Activated CD4-positive, alpha-beta T cell treated with anti-CD3 and anti-CD28 coated beads, Interleukin-2, amount 10 ng/mL, durations not matched to agents 7 days and 5 days (primary cell): Measurements from ENCODE around the gene GTPBP1. TPM values are rescaled to one million over a fixed set of nuclear protein-coding genes. Genes with fewer than 3 reads are reported as not detected.

Source experiments
- CTCF ChIA-PET: fragments of 350-600 bp; sonication (Branson Sonifier 250); formaldehyde crosslinking; loops from one replicate; lab custom pipeline; 2021; ENCODE audit warnings: antibody characterized with exemption; lab: Charles Lee
- POLR2A ChIA-PET: fragments of 350-600 bp; sonication (Branson Sonifier 250); formaldehyde crosslinking; loops from one replicate; lab custom pipeline; 2021; ENCODE audit warnings: antibody characterized with exemption; lab: Charles Lee
- DNase-seq: peaks from one replicate; pipeline ENCODE4 v3.0.0-alpha.2; 2020
- H3K27ac Mint-ChIP-seq: one replicate; pipeline ENCODE4 v1.8.0; 2021; ENCODE audit warnings: mild to moderate bottlenecking, moderate library complexity, mixed read lengths
- H3K27me3 Mint-ChIP-seq: one replicate; pipeline ENCODE4 v1.8.0; 2021; ENCODE audit warnings: mixed read lengths
- H3K36me3 Mint-ChIP-seq: one replicate; pipeline ENCODE4 v1.8.0; 2021; ENCODE audit warnings: low read depth, mixed read lengths
- H3K4me1 Mint-ChIP-seq: one replicate; pipeline ENCODE4 v1.8.0; 2021; ENCODE audit warnings: mixed read lengths
- H3K4me3 Mint-ChIP-seq: one replicate; pipeline ENCODE4 v1.8.0; 2021; ENCODE audit warnings: mild to moderate bottlenecking, moderate library complexity, mixed read lengths
- H3K9me3 Mint-ChIP-seq: one replicate; pipeline ENCODE4 v1.8.0; 2021; ENCODE audit warnings: mixed read lengths
- total RNA-seq, 2 experiments: library from RNA; stranded (reverse); gene quantifications; one replicate each; pipeline ENCODE4 v1.2.3, GENCODE V29; 2021

Gene GTPBP1
- total RNA-seq, 2 experiments from 2014 or later, result 68.5 to 77.1 TPM

- no peaks in the 10 kb centered on the region for H3K9me3 Mint-ChIP-seq
- ChIA-PET POLR2A (no interaction called here), CTCF (interaction anchor here (0.7 to 2.7 kb wide), 6 partner anchors 8 to 119 kb away, joined by 3 to 14 read pairs (median 4); no protein-coding TSS in a partner anchor)
- no peak for DNase-seq
- H3K4me3 Mint-ChIP-seq, result peak overlapping the region; percentile 98
- H3K27ac Mint-ChIP-seq, result peak overlapping the region; percentile 100
- H3K4me1 Mint-ChIP-seq, result peaks cover 56% of the 10 kb centered on the region
- no peaks in the 10 kb centered on the region for H3K27me3 Mint-ChIP-seq
- peaks cover 90% of the 10 kb centered on the region for H3K36me3 Mint-ChIP-seq
Measured at GRCh38 chr22:38750638-38751037, 44.9 kb downstream of the GTPBP1 start.

GRCh38 chr22:38751066-38751421, 45.3 kb downstream of the GTPBP1 start:
- H3K27me3 Mint-ChIP-seq, result no peaks in the 10 kb centered on the region
- POLR2A ChIA-PET, result no interaction called here
- H3K4me1 Mint-ChIP-seq, result peaks cover 52% of the 10 kb centered on the region

GRCh38 chr22:38751422-38752346, 45.9 kb downstream of the GTPBP1 start:
- Mint-ChIP-seq H3K36me3 (peaks cover 82% of the 10 kb centered on the region), H3K4me1 (peaks cover 51% of the 10 kb centered on the region), H3K27me3 (no peaks in the 10 kb centered on the region), H3K9me3 (no peaks in the 10 kb centered on the region), H3K27ac (peak overlapping the region; percentile 100), H3K4me3 (peak overlapping the region; percentile 98)
- peak; percentile 90 for DNase-seq
- ChIA-PET CTCF (interaction anchor here (0.7 to 2.7 kb wide), 11 partner anchors 9 to 1213 kb away, joined by 3 to 14 read pairs (median 4); partner anchors contain the start of gene TOMM22), POLR2A (interaction anchor here (0.6 to 0.9 kb wide), 3 partner anchors 16 to 767 kb away, joined by 3 to 4 read pairs (median 3); no protein-coding TSS in a partner anchor)

More at GRCh38 chr22:38751066-38751421, 45.3 kb downstream of the GTPBP1 start:
- Mint-ChIP-seq H3K4me3 (peak overlapping the region; percentile 98), H3K36me3 (peaks cover 86% of the 10 kb centered on the region), H3K27ac (peak overlapping the region; percentile 100), H3K9me3 (no peaks in the 10 kb centered on the region)
- CTCF ChIA-PET, result interaction anchor here (0.7 to 2.7 kb wide), 6 partner anchors 8 to 26 kb away, joined by 3 to 14 read pairs (median 7); no protein-coding TSS in a partner anchor
- DNase-seq, result no peak

- Mint-ChIP-seq H3K4me3 (peak overlapping the region; percentile 98), H3K27me3 (no peaks in the 10 kb centered on the region), H3K36me3 (peaks cover 71% of the 10 kb centered on the region), H3K27ac (peak overlapping the region; percentile 100), H3K9me3 (no peaks in the 10 kb centered on the region), H3K4me1 (peaks cover 54% of the 10 kb centered on the region)
- ChIA-PET CTCF (interaction anchor here (1.1 kb wide), 2 partner anchors 15 to 72 kb away, joined by 4 to 5 read pairs; partner anchors contain the start of gene TOMM22), POLR2A (interaction anchor here (0.5 to 1.0 kb wide), 2 partner anchors 20 to 60 kb away, joined by 3 read pairs; no protein-coding TSS in a partner anchor)
- DNase-seq, result peak; percentile 51
Measured at GRCh38 chr22:38753948-38754750, 48.4 kb downstream of the GTPBP1 start.

- H3K27me3 Mint-ChIP-seq, result no peaks in the 10 kb centered on the region
- DNase-seq, result peak; percentile 63
- ChIA-PET POLR2A (interaction anchor here (0.5 to 1.0 kb wide), 2 partner anchors 20 to 60 kb away, joined by 3 read pairs; no protein-coding TSS in a partner anchor), CTCF (interaction anchor here (1.1 kb wide), 2 partner anchors 14 to 73 kb away, joined by 4 to 5 read pairs; partner anchors contain the start of gene TOMM22)
- H3K9me3 Mint-ChIP-seq, result no peaks in the 10 kb centered on the region
- peaks cover 51% of the 10 kb centered on the region for H3K4me1 Mint-ChIP-seq
- peaks cover 65% of the 10 kb centered on the region for H3K36me3 Mint-ChIP-seq
- peak overlapping the region; percentile 98 for H3K4me3 Mint-ChIP-seq
- H3K27ac Mint-ChIP-seq, result peak overlapping the region; percentile 100
Measured at GRCh38 chr22:38754751-38755154, 49.0 kb downstream of the GTPBP1 start.

- ChIA-PET POLR2A (interaction anchor here (1.0 kb wide), 1 partner anchor 21 kb away, joined by 3 read pairs; no protein-coding TSS in a partner anchor), CTCF (interaction anchor here (1.1 to 2.1 kb wide), 2 partner anchors 11 to 14 kb away, joined by 4 to 7 read pairs; no protein-coding TSS in a partner anchor)
- Mint-ChIP-seq H3K27ac (peak overlapping the region; percentile 100), H3K4me3 (peak overlapping the region; percentile 98), H3K27me3 (no peaks in the 10 kb centered on the region), H3K9me3 (no peaks in the 10 kb centered on the region), H3K36me3 (peaks cover 59% of the 10 kb centered on the region), H3K4me1 (peaks cover 45% of the 10 kb centered on the region)
- peak; percentile 49 for DNase-seq
Measured at GRCh38 chr22:38755155-38755910, 49.6 kb downstream of the GTPBP1 start.

GRCh38 chr22:38755911-38756532, 50.3 kb downstream of the GTPBP1 start, which contains the start of gene SUN2:
TSS of gene SUN2 (minus strand) at chr22:38755998. CDS start at chr22:38752628, 3,370 bp downstream.
- Mint-ChIP-seq H3K9me3 (no peaks in the 10 kb centered on the region), H3K36me3 (peaks cover 54% of the 10 kb centered on the region), H3K27me3 (no peaks in the 10 kb centered on the region), H3K4me1 (peaks cover 41% of the 10 kb centered on the region), H3K27ac (peak within 1 kb of the TSS; percentile 100), H3K4me3 (peak within 1 kb of the TSS; percentile 98)
- ChIA-PET POLR2A (interaction anchor here (0.6 to 0.7 kb wide), 2 partner anchors 57 to 357 kb away, joined by 3 to 8 read pairs; no protein-coding TSS in a partner anchor), CTCF (interaction anchor here (1.0 to 2.1 kb wide), 2 partner anchors 10 to 22 kb away, joined by 3 to 7 read pairs; no protein-coding TSS in a partner anchor)
- DNase-seq, result peak; percentile 94

GRCh38 chr22:38756711-38757463, 51.1 kb downstream of the GTPBP1 start:
- POLR2A ChIA-PET, result interaction anchor here (0.7 kb wide), 1 partner anchor 357 kb away, joined by 3 read pairs; no protein-coding TSS in a partner anchor
- Mint-ChIP-seq H3K36me3 (peaks cover 46% of the 10 kb centered on the region), H3K4me3 (peak overlapping the region; percentile 93), H3K4me1 (peaks cover 32% of the 10 kb centered on the region), H3K27ac (peak overlapping the region; percentile 94), H3K9me3 (no peaks in the 10 kb centered on the region), H3K27me3 (no peaks in the 10 kb centered on the region)
- CTCF ChIA-PET, result interaction anchor here (1.0 to 2.5 kb wide), 3 partner anchors 9 to 23 kb away, joined by 3 to 18 read pairs (median 7); no protein-coding TSS in a partner anchor
- no peak for DNase-seq

- no peak for DNase-seq
- peak overlapping the region; percentile 93 for H3K4me3 Mint-ChIP-seq
- peaks cover 30% of the 10 kb centered on the region for H3K4me1 Mint-ChIP-seq
- H3K36me3 Mint-ChIP-seq, result peaks cover 41% of the 10 kb centered on the region
- CTCF ChIA-PET, result interaction anchor here (2.1 to 2.5 kb wide), 2 partner anchors 9 to 11 kb away, joined by 7 to 18 read pairs; no protein-coding TSS in a partner anchor
- H3K27me3 Mint-ChIP-seq, result no peaks in the 10 kb centered on the region
- no peaks in the 10 kb centered on the region for H3K9me3 Mint-ChIP-seq
- H3K27ac Mint-ChIP-seq, result peak overlapping the region; percentile 94
- POLR2A ChIA-PET, result no interaction called here
Measured at GRCh38 chr22:38757464-38757757, 51.7 kb downstream of the GTPBP1 start.

- ChIA-PET CTCF (interaction anchor here (0.6 to 2.5 kb wide), 3 partner anchors 10 to 544 kb away, joined by 3 to 18 read pairs (median 4); no protein-coding TSS in a partner anchor), POLR2A (interaction anchor here (0.6 kb wide), 1 partner anchor 241 kb away, joined by 4 read pairs; no protein-coding TSS in a partner anchor)
- peak; percentile 71 for DNase-seq
- peaks cover 32% of the 10 kb centered on the region for H3K36me3 Mint-ChIP-seq
- peak overlapping the region; percentile 93 for H3K4me3 Mint-ChIP-seq
- H3K27ac Mint-ChIP-seq, result peak overlapping the region; percentile 94
- H3K4me1 Mint-ChIP-seq, result peaks cover 26% of the 10 kb centered on the region
- no peaks in the 10 kb centered on the region for H3K9me3 Mint-ChIP-seq
- H3K27me3 Mint-ChIP-seq, result no peaks in the 10 kb centered on the region
Measured at GRCh38 chr22:38758276-38758945, 52.7 kb downstream of the GTPBP1 start.
